Skin of body (tissue), 1 donor: ENCODE data around the gene PIK3C2B. TPM values are rescaled to one million over a fixed set of nuclear protein-coding genes. Genes with fewer than 3 reads are reported as not detected.

ENCODE experiments used
- total RNA-seq: library from RNA; depleted of rRNA; stranded (reverse); fragments of >200 nt; gene quantifications from one replicate; pipeline ENCODE4 v1.2.3, GENCODE V29; 2014

PIK3C2B gene
- total RNA-seq, 1 donor from 2014 or later = 29.6 TPM

Other genes starting within 250 kb of the PIK3C2B start
- gene PLEKHA6, start 134.9 kb downstream of the PIK3C2B start, total RNA-seq = 4.1 TPM
- 39.2 TPM for gene PPP1R15B, start 83.0 kb downstream of the PIK3C2B start, total RNA-seq
- 87.5 TPM for gene MDM4, start 21.6 kb upstream of the PIK3C2B start, total RNA-seq
- 0.89 TPM for gene LRRN2, start 190.9 kb upstream of the PIK3C2B start, total RNA-seq